B cell (primary cell): Measurements from ENCODE around the gene MAGI2. TPM values are rescaled to one million over a fixed set of nuclear protein-coding genes. Genes with fewer than 3 reads are reported as not detected.

Source experiments
- ATAC-seq: fragments of 200-7000 bp; cut with Tn5 transposase; one replicate; pipeline ENCODE4 v1.10.0; 2021; ENCODE audit warnings: low read depth, mild to moderate bottlenecking, moderate number of reproducible peaks, moderate library complexity
- CTCF ChIA-PET: fragments of 350-600 bp; sonication (Branson Sonifier 250); formaldehyde crosslinking; loops from one replicate; lab custom pipeline; 2021; ENCODE audit warnings: antibody characterized with exemption, inconsistent platforms; lab: Charles Lee
- POLR2A ChIA-PET: fragments of 350-600 bp; sonication (Branson Sonifier 250); formaldehyde crosslinking; loops from one replicate; lab custom pipeline; 2021; ENCODE audit warnings: antibody characterized with exemption; lab: Charles Lee
- DNase-seq: peaks from one replicate; pipeline ENCODE4 v3.0.0; 2013
- H2AFZ ChIP-seq: 2 replicates; pipeline ENCODE4 v1.6.1; 2012; ENCODE audit warnings: mild to moderate bottlenecking, low read depth, low read length; ENCODE audit not compliant: insufficient read depth, poor library complexity, severe bottlenecking
- H3K27ac ChIP-seq, 2 donors: 1 replicate in 1 of 2; 2 replicates in 1 of 2; pipeline ENCODE4 v1.5.1; 2012 to 2013; ENCODE audit warnings: low read length in 2 of 2, mild to moderate bottlenecking in 2 of 2, moderate library complexity in 1 of 2
- H3K27me3 ChIP-seq, 4 experiments: fragments of 200-600 bp in 1 of 4; sonication (generic) in 1 of 4; replicated peaks in 1 of 4; 1 replicate in 2 of 4; 2 replicates in 2 of 4; pipeline versions ENCODE4 v1.6.1 to v1.7.0; 2013 to 2016; ENCODE audit warnings: low read length in 3 of 4, mild to moderate bottlenecking in 2 of 4, mixed read lengths in 1 of 4, moderate library complexity in 1 of 4; ENCODE audit not compliant: insufficient read depth in 4 of 4, control insufficient read depth in 3 of 4; ENCODE audit errors: control extremely low read depth in 1 of 4
- H3K36me3 ChIP-seq, 2 experiments: replicated peaks in 1 of 2; 1 replicate in 1 of 2; 2 replicates in 1 of 2; pipeline versions ENCODE4 v1.6.1 to v1.7.1; 2013; ENCODE audit warnings: low read length in 1 of 2; ENCODE audit not compliant: insufficient read depth in 2 of 2, control insufficient read depth in 1 of 2; ENCODE audit errors: control extremely low read depth in 1 of 2, extremely low read depth in 1 of 2
- H3K4me1 ChIP-seq, 2 donors: fragments of 200-600 bp in 1 of 2; sonication (generic) in 1 of 2; 1 replicate in 1 of 2; 2 replicates in 1 of 2; pipeline versions ENCODE4 v1.5.1 to v1.6.1; 2013 to 2017; ENCODE audit warnings: low read length in 2 of 2; ENCODE audit not compliant: control insufficient read depth in 2 of 2, insufficient read depth in 2 of 2
- H3K4me2 ChIP-seq: replicated peaks from 2 replicates; pipeline ENCODE3; 2012; ENCODE audit warnings: mild to moderate bottlenecking, low read depth, low read length; ENCODE audit not compliant: poor library complexity, severe bottlenecking
- H3K4me3 ChIP-seq, 5 experiments: fragments of 200-600 bp in 1 of 5; sonication (generic) in 1 of 5; 1 replicate in 3 of 5; 2 replicates in 2 of 5; pipeline versions ENCODE4 v1.5.1 to v1.7.0; 2011 to 2016; ENCODE audit warnings: low read length in 4 of 5, mild to moderate bottlenecking in 4 of 5, low read depth in 2 of 5, control low read depth in 1 of 5, moderate library complexity in 1 of 5; ENCODE audit not compliant: insufficient read depth in 1 of 5; ENCODE audit errors: control extremely low read depth in 1 of 5, extremely low read depth in 1 of 5
- H3K79me2 ChIP-seq: fragments of 200-600 bp; sonication (generic); one replicate; pipeline ENCODE4 v1.6.0; 2016; ENCODE audit warnings: low read length; ENCODE audit not compliant: control insufficient read depth, insufficient read depth
- H3K9ac ChIP-seq: fragments of 200-600 bp; sonication (generic); 2 replicates; pipeline ENCODE4 v1.6.1; 2017; ENCODE audit warnings: mild to moderate bottlenecking, low read length, moderate library complexity
- H3K9me3 ChIP-seq, 3 donors: one replicate each; pipeline versions ENCODE4 v1.6.1 to v1.7.1; 2013; ENCODE audit warnings: low read length in 2 of 3; ENCODE audit not compliant: control insufficient read depth in 2 of 3, insufficient read depth in 1 of 3; ENCODE audit errors: control extremely low read depth in 1 of 3
- H4K20me1 ChIP-seq: 2 replicates; pipeline ENCODE4 v1.6.0; 2012; ENCODE audit warnings: mild to moderate bottlenecking, low read length; ENCODE audit not compliant: insufficient read depth, control insufficient read depth, poor library complexity, severe bottlenecking
- H3K27ac Mint-ChIP-seq: one replicate; pipeline ENCODE4 v1.8.0; 2021; ENCODE audit warnings: mixed read lengths
- H3K27me3 Mint-ChIP-seq: one replicate; pipeline ENCODE4 v1.8.0; 2021; ENCODE audit warnings: mixed read lengths
- H3K4me1 Mint-ChIP-seq: one replicate; pipeline ENCODE4 v1.8.0; 2021; ENCODE audit warnings: mixed read lengths
- H3K4me3 Mint-ChIP-seq: one replicate; pipeline ENCODE4 v1.8.0; 2021; ENCODE audit warnings: mixed read lengths
- H3K9me3 Mint-ChIP-seq: one replicate; pipeline ENCODE4 v1.8.0; 2022; ENCODE audit warnings: mixed read lengths; ENCODE audit not compliant: insufficient read depth
- CTCF ChIP-seq: fragments of 200-600 bp; IDR thresholded peaks from one replicate; pipeline ENCODE4 v1.8.0; 2022; ENCODE audit warnings: antibody characterized with exemption, mild to moderate bottlenecking
- EZH2 ChIP-seq: IDR thresholded peaks from 2 replicates; pipeline ENCODE4 v1.6.1; 2012; ENCODE audit warnings: borderline replicate concordance, low read depth, mild to moderate bottlenecking, moderate library complexity, low read length; ENCODE audit not compliant: insufficient read depth, poor library complexity, severe bottlenecking
- WGBS: methylation state at CpG from one replicate; pipeline ENCODE4 v1.1.5; 2013; ENCODE audit warnings: missing lambda C conversion rate; ENCODE audit not compliant: insufficient coverage; 5-methylcytosine and 5-hydroxymethylcytosine counted together
- intact Hi-C: fragments of 100-400 bp; cut with micrococcal nuclease; formaldehyde crosslinking; loops from one replicate; pipeline ENCODE4 v1.10.0; 2022
- polyA plus RNA-seq: library from polyadenylated mRNA; depleted of rRNA; stranded (reverse); fragments of >200 nt; gene quantifications from 2 replicates; pipeline ENCODE4 v1.2.3, GENCODE V29; 2012
- total RNA-seq, 2 donors: library from RNA; stranded (reverse); fragments of 120-200 nt in 1 of 2; gene quantifications; 1 replicate in 1 of 2; 2 replicates in 1 of 2; pipeline versions ENCODE4 v1.2.3 to v1.2.4, GENCODE V29; 2013 to 2022

MAGI2 gene
- total and polyA plus RNA-seq, 2 donors (not counting 1 experiment from before 2014, with no cell fraction given) = 0.16 to 0.64 TPM

DNA sequence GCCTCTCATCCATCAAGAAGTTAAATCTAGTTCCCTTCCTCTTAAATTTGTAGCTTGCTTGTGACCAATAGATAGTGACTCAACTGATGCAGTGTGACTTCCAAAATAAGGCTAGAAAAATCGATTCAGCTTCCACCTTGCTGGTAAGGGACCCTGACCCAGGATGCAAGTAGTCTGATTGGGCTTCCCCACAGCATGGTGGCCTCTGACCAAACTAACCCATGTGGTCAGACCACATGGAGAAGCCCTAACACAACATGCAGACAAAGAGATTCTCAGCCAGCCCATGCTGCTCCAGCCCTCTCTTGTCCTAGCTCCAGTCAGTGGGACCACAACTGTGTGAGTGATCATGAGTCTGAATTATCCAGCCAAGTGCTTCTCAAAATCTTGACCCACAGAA is 710.8 kb downstream of the MAGI2 start:
- peaks cover 5% of the 10 kb centered on the region for H3K9me3 Mint-ChIP-seq
- H3K27ac Mint-ChIP-seq = no peak overlapping the region
- POLR2A ChIA-PET = no interaction called here
- H3K27me3 ChIP-seq = no peaks in the 10 kb centered on the region
- H3K4me1 ChIP-seq = no peaks in the 10 kb centered on the region
- DNase-seq = no peak
- TF ChIP-seq CTCF (no peak), EZH2 (no peak)
- H3K36me3 ChIP-seq = no peaks in the 10 kb centered on the region
- no peaks in the 10 kb centered on the region for H3K27me3 Mint-ChIP-seq
- H3K4me1 Mint-ChIP-seq = no peaks in the 10 kb centered on the region
- no peak overlapping the region for H3K4me3 Mint-ChIP-seq
- no peak overlapping the region for H3K27ac ChIP-seq
- no peaks in the 10 kb centered on the region for H3K79me2 ChIP-seq
- H3K4me3 ChIP-seq = no peak overlapping the region
- no peaks in the 10 kb centered on the region for H4K20me1 ChIP-seq
- intact Hi-C loops = no loop called here
- WGBS = 63% methylated on average over 1 of the region's 1 CpG
- no peak overlapping the region for H3K9ac ChIP-seq
- no peak overlapping the region for H2AFZ ChIP-seq
- ATAC-seq = no peak
- H3K9me3 ChIP-seq = peaks cover 0 to 4% (median 0%) of the 10 kb centered on the region in 3 donors
- no peak overlapping the region for H3K4me2 ChIP-seq
- CTCF ChIA-PET = no interaction called here

GRCh38 chr7:78736548-78736947 is 716.9 kb downstream of the MAGI2 start:
- WGBS = no CpG with 5 or more reads among the region's 1 CpG

More at GRCh38 chr7:78736548-78736947, 716.9 kb downstream of the MAGI2 start:
- Histone ChIP-seq H2AFZ (no peak overlapping the region), H3K4me3 (no peak overlapping the region), H3K27me3 (no peaks in the 10 kb centered on the region), H3K4me2 (no peak overlapping the region), H4K20me1 (no peaks in the 10 kb centered on the region), H3K36me3 (no peaks in the 10 kb centered on the region), H3K4me1 (no peaks in the 10 kb centered on the region), H3K9me3 (no peaks in the 10 kb centered on the region), H3K79me2 (no peaks in the 10 kb centered on the region), H3K9ac (no peak overlapping the region), H3K27ac (no peak overlapping the region)
- Mint-ChIP-seq H3K4me1 (no peaks in the 10 kb centered on the region), H3K9me3 (peaks cover 6% of the 10 kb centered on the region), H3K27ac (no peak overlapping the region), H3K27me3 (no peaks in the 10 kb centered on the region), H3K4me3 (no peak overlapping the region)
- DNase-seq (no peak), ATAC-seq (no peak)
- CTCF ChIA-PET = no interaction called here
- intact Hi-C loops = no loop called here
- TF ChIP-seq CTCF (no peak), EZH2 (no peak)
- POLR2A ChIA-PET = no interaction called here
